Measurements from ENCODE around the gene DOK6.

The DOK6 gene

DNA sequence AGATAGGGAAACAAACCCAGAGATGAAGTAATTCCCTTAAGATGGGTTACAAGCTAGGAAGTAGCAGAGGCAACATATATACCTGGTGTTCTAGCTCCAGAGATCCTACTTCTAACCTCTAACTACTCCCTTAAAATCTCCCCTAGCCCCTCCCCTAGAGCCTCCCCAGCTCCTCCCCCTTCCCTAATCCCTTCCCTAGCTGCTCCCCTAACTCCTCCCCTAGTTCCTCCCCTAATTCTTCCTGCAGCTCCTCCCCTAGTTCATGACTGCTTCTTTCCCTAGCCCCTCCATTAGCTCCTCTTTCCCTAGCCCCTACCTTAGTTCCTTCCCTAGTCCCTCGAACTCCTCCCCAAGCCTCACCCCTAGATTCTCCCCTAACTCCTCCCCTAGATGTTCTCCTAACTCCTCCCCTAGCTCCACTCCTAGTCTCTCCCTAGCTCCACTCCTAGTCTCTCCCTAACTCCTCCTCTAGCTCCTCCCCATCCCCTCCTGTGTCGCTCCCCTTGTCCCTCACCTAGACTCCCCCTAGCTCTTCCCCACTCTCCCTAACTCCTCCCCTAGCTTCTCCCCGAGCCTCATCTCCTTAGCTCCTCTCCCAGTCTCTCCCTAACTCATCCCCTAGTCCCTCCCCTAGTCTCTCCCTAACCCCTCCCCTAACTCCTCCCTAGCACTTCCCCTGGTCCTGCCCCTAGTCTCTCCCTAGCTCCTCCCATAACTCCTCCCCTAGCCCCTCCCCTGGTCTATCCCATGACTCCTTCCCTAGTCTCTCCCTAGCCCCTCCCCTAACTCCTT is 438.1 kb downstream of the DOK6 start:
- no peak for TF ChIP-seq CTCF (IDR thresholded peaks at IDR 0.05; ENCODE audit: insufficient read depth, missing control alignments)
- DNase-seq (ENCODE audit: insufficient read length, low spot score): no peak
- FAIRE-seq: no peak

GRCh38 chr18:69839497-69839896 is 438.8 kb downstream of the DOK6 start:
- TF ChIP-seq CTCF (IDR thresholded peaks at IDR 0.05; ENCODE audit: insufficient read depth, missing control alignments): no peak
- DNase-seq (ENCODE audit: insufficient read length, low spot score): no peak
- FAIRE-seq: no peak

GRCh38 chr18:69840001-69840400 is 439.3 kb downstream of the DOK6 start:
- TF ChIP-seq CTCF (IDR thresholded peaks at IDR 0.05; ENCODE audit: insufficient read depth, missing control alignments): no peak
- DNase-seq (ENCODE audit: insufficient read length, low spot score): no peak
- FAIRE-seq: no peak

DNA sequence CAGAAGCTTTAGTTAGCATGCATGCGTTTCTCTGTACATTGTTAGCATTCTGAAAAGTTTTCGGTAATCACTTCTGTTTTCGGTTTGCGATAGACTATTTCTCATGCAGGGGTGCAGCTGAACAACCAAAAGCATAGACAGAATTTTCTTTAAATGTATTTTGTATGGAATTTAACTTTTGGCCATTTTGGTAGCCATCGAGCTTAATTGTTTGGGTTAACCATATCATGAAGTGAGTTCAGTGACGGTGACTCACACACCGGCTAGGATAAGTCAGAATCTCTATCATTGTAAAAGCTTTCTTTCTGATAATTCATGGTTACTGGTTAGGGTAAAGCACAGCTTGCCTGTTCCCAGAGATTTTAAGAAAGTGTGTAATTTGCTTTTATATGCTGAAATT is 439.8 kb downstream of the DOK6 start:
- no peak for DNase-seq (ENCODE audit: insufficient read length, low spot score)
- FAIRE-seq: no peak
- TF ChIP-seq CTCF (IDR thresholded peaks at IDR 0.05; ENCODE audit: insufficient read depth, missing control alignments): no peak

DNA sequence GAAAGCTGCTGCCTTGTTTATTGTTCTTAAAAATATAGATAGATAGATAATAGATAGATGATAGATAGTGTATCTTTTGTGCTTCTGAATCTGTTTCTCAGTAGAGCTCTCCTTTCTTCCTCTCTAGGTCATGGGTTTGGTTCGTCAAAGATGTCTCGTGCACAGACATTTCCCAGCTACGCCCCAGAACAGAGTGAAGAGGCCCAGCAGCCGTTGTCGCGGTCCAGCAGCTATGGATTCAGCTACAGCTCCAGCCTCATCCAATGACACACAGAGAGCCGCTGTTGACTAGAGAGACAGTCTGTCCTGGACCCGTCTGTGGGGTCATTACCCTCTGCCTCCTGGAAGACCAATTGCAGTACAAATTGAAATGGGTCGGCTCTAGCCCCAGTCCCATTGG is 440.4 kb downstream of the DOK6 start:
- no peak for TF ChIP-seq CTCF (IDR thresholded peaks at IDR 0.05; ENCODE audit: insufficient read depth, missing control alignments)
- no peak for DNase-seq (ENCODE audit: insufficient read length, low spot score)
- FAIRE-seq: no peak

- no peak for FAIRE-seq
- no peak for TF ChIP-seq CTCF (IDR thresholded peaks at IDR 0.05; ENCODE audit: insufficient read depth, missing control alignments)
- DNase-seq (ENCODE audit: insufficient read length, low spot score): no peak
Observed at GRCh38 chr18:69843015-69843414, 442.3 kb downstream of the DOK6 start.

DNA sequence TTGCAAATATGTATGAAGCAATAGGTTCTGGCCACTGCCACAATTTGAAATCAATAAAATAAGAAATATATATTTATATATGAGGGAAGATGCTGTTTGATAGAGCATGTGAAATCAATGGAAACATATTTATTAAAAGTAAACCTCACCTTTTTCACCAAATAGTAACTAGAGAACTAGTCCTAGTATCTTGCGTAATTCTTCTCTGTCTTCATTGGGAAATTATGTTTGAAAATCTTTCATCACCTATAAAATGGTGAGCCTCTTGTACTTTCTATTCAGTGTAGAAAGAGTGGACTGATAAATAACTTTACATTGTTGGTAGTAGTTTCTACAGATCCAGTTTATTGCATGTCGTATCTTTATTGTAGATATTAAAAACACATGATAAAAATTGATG is 444.0 kb downstream of the DOK6 start:
- no peak for FAIRE-seq
- no peak for DNase-seq (ENCODE audit: insufficient read length, low spot score)
- no peak for TF ChIP-seq CTCF (IDR thresholded peaks at IDR 0.05; ENCODE audit: insufficient read depth, missing control alignments)

Data from D721Med (cell line).